Stomach (tissue), 9 donors: ENCODE results near the gene FGF14. TPM values are rescaled to one million over a fixed set of nuclear protein-coding genes. Genes with fewer than 3 reads are reported as not detected.
"Not testable (repeated sequence)": the region's sequence is repeated elsewhere in the genome, so short reads cannot be mapped to it uniquely, and the experiment has no call there.

ENCODE experiments used
- DNase-seq, 2 donors: peaks; one replicate each; pipeline versions ENCODE4 v3.0.0 to v3.0.0-alpha.2; 2013 to 2019
- H3K27ac ChIP-seq, 5 donors: fragments of 200-600 bp in 4 of 5; sonication (generic) in 4 of 5; one replicate each; pipeline ENCODE4 v1.5.1; 2013 to 2019; ENCODE audit warnings: mild to moderate bottlenecking in 1 of 5, moderate library complexity in 1 of 5
- H3K27me3 ChIP-seq, 3 donors: fragments of 200-600 bp; sonication (generic); one replicate each; pipeline ENCODE4 v1.5.1; 2017 to 2019; ENCODE audit warnings: mixed run types in 1 of 3
- H3K36me3 ChIP-seq, 4 donors: fragments of 200-600 bp; sonication (generic); 1 replicate in 3 of 4; 2 replicates in 1 of 4; pipeline ENCODE4 v1.5.1; 2016 to 2019
- H3K4me1 ChIP-seq, 4 donors: fragments of 200-600 bp; sonication (generic); one replicate each; pipeline ENCODE4 v1.5.1; 2016 to 2019
- H3K4me3 ChIP-seq, 4 donors: fragments of 200-600 bp; sonication (generic) in 3 of 4; one replicate each; pipeline ENCODE4 v1.5.1; 2016 to 2019; ENCODE audit warnings: mild to moderate bottlenecking in 1 of 4
- H3K9me3 ChIP-seq, 4 donors: fragments of 200-600 bp; sonication (generic); one replicate each; pipeline ENCODE4 v1.5.1; 2016 to 2019
- CTCF ChIP-seq, 7 experiments: fragments of 450-650 bp in 4 of 7; fragments of 200-600 bp in 3 of 7; sonication (generic) in 3 of 7; IDR thresholded peaks; one replicate each; pipeline ENCODE4 v1.5.1; 2016 to 2019; ENCODE audit warnings: antibody characterized with exemption in 7 of 7, control low read depth in 2 of 7, mild to moderate bottlenecking in 1 of 7
- EP300 ChIP-seq: sonication (generic); formaldehyde crosslinking; IDR thresholded peaks from one replicate; pipeline ENCODE4 v1.6.1; 2017; ENCODE audit warnings: antibody characterized with exemption
- POLR2A ChIP-seq, 4 donors: fragments of 450-650 bp; IDR thresholded peaks; one replicate each; pipeline ENCODE4 v1.6.1; 2016; ENCODE audit warnings: antibody characterized with exemption in 4 of 4, control low read depth in 2 of 4, mild to moderate bottlenecking in 1 of 4, moderate library complexity in 1 of 4
- POLR2AphosphoS5 ChIP-seq, 3 donors: sonication (generic); formaldehyde crosslinking; IDR thresholded peaks; one replicate each; pipeline ENCODE4 v1.6.1; 2016; ENCODE audit warnings: antibody characterized with exemption in 3 of 3
- WGBS, 5 donors: extraction: QIAGEN DNeasy Blood & Tissue Kit in 3 of 5; methylation state at CpG; one replicate each; pipeline versions ENCODE4 v1.1.5 to v1.1.7; 2013 to 2018; 5-methylcytosine and 5-hydroxymethylcytosine counted together
- intact Hi-C: fragments of 100-400 bp; cut with DNase I; formaldehyde crosslinking; loops from one replicate; pipeline ENCODE4 v1.15.1; 2023; ENCODE audit warnings: low total_unique reads
- polyA plus RNA-seq, 3 donors: library from polyadenylated mRNA; stranded (reverse); fragments of 200-250 nt; gene quantifications; one replicate each; pipeline ENCODE4 v1.2.3, GENCODE V29; 2013
- total RNA-seq, 5 donors: library from RNA; depleted of rRNA; stranded (reverse); fragments of >200 nt; gene quantifications; one replicate each; pipeline versions ENCODE4 v1.1.0 to v1.2.3, GENCODE V29; 2014 to 2016
- donor health status: healthy with polysubstance abuse.
- donor health status: Bipolar disorder and iron deficiency.
- donor health status: healthy.

Gene FGF14
- total and polyA plus RNA-seq, 8 donors: 0.08 to 6.6 (median 0.54) TPM

GRCh38 chr13:102089722-102090121 lies 312.1 kb downstream of the FGF14 start:
- H3K36me3 ChIP-seq: no peaks in the 10 kb centered on the region
- intact Hi-C loops: no loop called here
- H3K4me3 ChIP-seq: no peak overlapping the region
- H3K9me3 ChIP-seq: no peaks in the 10 kb centered on the region
- DNase-seq: no peak
- H3K4me1 ChIP-seq: no peaks in the 10 kb centered on the region
- no peaks in the 10 kb centered on the region for H3K27me3 ChIP-seq
- no peak overlapping the region for H3K27ac ChIP-seq
- no peak for TF ChIP-seq POLR2AphosphoS5 (IDR thresholded peaks at IDR 0.05)
- no peak for TF ChIP-seq CTCF (IDR thresholded peaks at IDR 0.05)
- no peak for TF ChIP-seq EP300
- TF ChIP-seq POLR2A (IDR thresholded peaks at IDR 0.05): no peak

GRCh38 chr13:102089177-102089576 lies 312.7 kb downstream of the FGF14 start:
- no peaks in the 10 kb centered on the region for H3K27me3 ChIP-seq
- H3K4me1 ChIP-seq: no peaks in the 10 kb centered on the region
- no peak for TF ChIP-seq CTCF (IDR thresholded peaks at IDR 0.05)
- TF ChIP-seq POLR2A (IDR thresholded peaks at IDR 0.05): no peak
- no peak for TF ChIP-seq POLR2AphosphoS5 (IDR thresholded peaks at IDR 0.05)
- TF ChIP-seq EP300: no peak
- H3K27ac ChIP-seq: no peak overlapping the region
- no peaks in the 10 kb centered on the region for H3K9me3 ChIP-seq
- WGBS, 5 donors: 59 to 71% (median 63%) methylated on average over 2 of the region's 2 CpGs
- intact Hi-C loops: no loop called here
- no peak overlapping the region for H3K4me3 ChIP-seq
- H3K36me3 ChIP-seq: no peaks in the 10 kb centered on the region
- DNase-seq: peak in 1 of 2 donors; percentile 7

GRCh38 chr13:102073251-102073650 lies 328.6 kb downstream of the FGF14 start:
- no peak overlapping the region for H3K27ac ChIP-seq
- DNase-seq: no peak
- H3K27me3 ChIP-seq: no peaks in the 10 kb centered on the region
- intact Hi-C loops: no loop called here
- no peak overlapping the region for H3K4me3 ChIP-seq
- H3K9me3 ChIP-seq: peaks cover 0 to under 1% (median 0%) of the 10 kb centered on the region in 4 donors
- no peaks in the 10 kb centered on the region for H3K4me1 ChIP-seq
- no peak for TF ChIP-seq CTCF (IDR thresholded peaks at IDR 0.05)
- TF ChIP-seq POLR2AphosphoS5 (IDR thresholded peaks at IDR 0.05): no peak
- TF ChIP-seq EP300: no peak
- H3K36me3 ChIP-seq: no peaks in the 10 kb centered on the region
- WGBS, 5 donors: 57 to 77% (median 74%) methylated on average over 1 of the region's 1 CpG

GRCh38 chr13:102071711-102072110 lies 330.1 kb downstream of the FGF14 start:
- Histone ChIP-seq H3K9me3 (peaks cover 0 to 3% (median 0%) of the 10 kb centered on the region in 4 donors), H3K4me1 (no peaks in the 10 kb centered on the region), H3K27ac (no peak overlapping the region), H3K4me3 (no peak overlapping the region), H3K36me3 (no peaks in the 10 kb centered on the region), H3K27me3 (no peaks in the 10 kb centered on the region)
- intact Hi-C loops: no loop called here
- 79 to 88% (median 86%) methylated on average over 6 of the region's 6 CpGs for WGBS, 5 donors
- DNase-seq: no peak
- TF ChIP-seq CTCF (IDR thresholded peaks at IDR 0.05) (no peak), POLR2AphosphoS5 (IDR thresholded peaks at IDR 0.05) (no peak), POLR2A (IDR thresholded peaks at IDR 0.05) (no peak)

GRCh38 chr13:102068323-102068722 lies 333.5 kb downstream of the FGF14 start:
- H3K4me1 ChIP-seq, intact Hi-C loops: not testable (repeated sequence)

More at GRCh38 chr13:102068323-102068722, 333.5 kb downstream of the FGF14 start:
- not testable (repeated sequence) for H3K27me3 ChIP-seq, H3K36me3 ChIP-seq, H3K27ac ChIP-seq, DNase-seq, H3K9me3 ChIP-seq, H3K4me3 ChIP-seq
- 88 to 98% (median 95%) methylated on average over 14 to 26 of the region's 28 CpGs for WGBS, 5 donors
